Frontal cortex (tissue), 4 donors: ENCODE data around the gene MYO1E. TPM values are rescaled to one million over a fixed set of nuclear protein-coding genes. Genes with fewer than 3 reads are reported as not detected.
A peak's percentile ranks its signal among the peaks of the same experiment; 100 is the strongest.

Source experiments
- DNase-seq, 2 donors: peaks; one replicate each; pipeline ENCODE4 v3.0.0; 2012; ENCODE audit warnings: low spot score in 2 of 2
- FAIRE-seq: peaks from 2 replicates; lab custom pipeline; 2012; peaks lifted over from hg19 to GRCh38; lab: Jason Lieb, UNC
- total RNA-seq: library from RNA; depleted of rRNA; stranded (reverse); fragments of >200 nt; gene quantifications from one replicate; pipeline ENCODE4 v1.2.3, GENCODE V29; 2014
- donor health status: control.
- donor health status: control.
- donor health status: control.

The MYO1E gene
- total RNA-seq, 1 donor from 2014 or later = 11.8 TPM

DNA sequence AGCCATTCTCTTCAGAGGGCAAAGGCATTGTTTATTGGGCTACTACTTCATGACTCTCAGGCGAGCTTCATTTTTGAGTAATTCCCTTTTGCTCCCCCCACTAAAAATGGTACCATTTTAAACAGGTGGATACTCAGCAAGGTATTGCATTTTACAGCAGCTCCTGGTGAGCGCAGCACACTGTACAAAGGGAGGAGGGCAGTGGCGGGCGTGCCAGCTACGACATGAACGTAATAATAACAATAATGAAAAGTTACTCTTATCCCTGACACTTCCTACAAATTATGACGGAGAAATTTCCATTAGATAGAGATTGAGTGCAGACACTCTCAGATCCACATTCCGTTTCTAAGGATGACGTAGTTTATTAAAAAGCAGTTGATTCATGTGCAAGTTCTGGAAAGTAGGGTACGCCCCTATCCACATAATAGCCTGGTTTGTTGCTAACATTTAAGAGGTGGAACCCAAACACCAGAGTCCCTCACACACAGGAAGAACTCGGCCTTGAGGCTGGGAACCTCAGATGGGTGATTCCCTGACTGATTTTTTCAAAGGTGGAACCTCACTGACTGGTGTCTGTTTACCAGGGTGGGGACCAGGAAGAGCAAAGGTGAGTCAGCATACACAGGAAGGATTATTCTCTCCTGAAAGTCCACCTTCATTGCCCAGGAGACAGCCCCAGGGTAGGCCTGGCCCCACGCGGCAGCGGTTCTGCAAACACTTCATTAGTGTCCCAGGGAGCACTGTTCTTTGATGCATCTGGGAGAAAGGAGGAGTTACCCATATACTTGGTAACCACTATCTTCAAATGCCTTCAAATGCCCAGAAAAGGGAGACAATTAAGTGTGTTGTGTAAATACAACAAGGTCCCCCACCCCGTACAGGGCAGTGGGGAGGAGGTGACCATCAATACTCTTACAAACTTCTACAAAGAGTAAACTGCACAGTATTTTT lies 96.2 kb downstream of the MYO1E start:
- no peak for FAIRE-seq
- no peak for DNase-seq

DNA sequence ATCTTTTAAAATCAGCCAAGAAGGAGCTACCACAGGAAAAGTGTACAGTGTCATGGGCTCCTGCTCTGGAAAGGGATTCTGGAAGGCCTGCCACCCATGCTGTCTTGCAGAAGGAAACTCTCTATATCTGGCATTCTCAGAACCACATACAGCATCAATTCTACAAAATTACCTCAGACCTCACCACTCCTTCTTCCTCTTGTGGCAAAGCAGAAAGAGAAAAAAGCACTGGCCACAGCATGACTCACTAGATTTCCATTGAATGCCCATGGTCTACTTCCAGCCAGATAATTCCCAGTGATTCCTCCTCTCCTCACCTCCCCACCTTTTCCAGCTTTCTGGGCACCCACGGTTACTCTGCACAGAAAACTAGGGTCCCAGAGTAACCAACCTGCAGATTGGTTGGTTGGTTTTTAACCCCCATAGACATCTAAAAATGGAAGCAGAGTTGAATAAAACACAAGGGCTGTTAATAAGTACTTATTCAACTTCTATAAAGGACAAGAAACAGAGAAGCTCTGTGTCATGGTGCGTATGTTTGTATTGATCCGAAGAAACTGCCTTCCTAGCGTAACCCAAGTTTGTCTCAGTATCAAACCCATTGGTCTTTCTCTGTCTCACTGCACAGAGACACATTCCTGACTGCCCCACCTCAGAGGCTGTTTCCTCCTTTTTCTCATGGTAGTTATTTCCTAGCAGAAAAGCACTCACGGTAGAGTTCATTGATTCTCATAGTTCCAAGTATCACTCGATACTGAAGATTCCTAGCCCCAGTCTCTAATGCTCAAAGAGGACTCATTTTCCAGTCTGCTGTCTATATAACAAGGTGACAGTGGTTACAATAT lies 98.3 kb downstream of the MYO1E start:
- no peak for DNase-seq
- no peak for FAIRE-seq

GRCh38 chr15:59273234-59273633 lies 99.4 kb downstream of the MYO1E start:
- no peak for FAIRE-seq
- DNase-seq = no peak

DNA sequence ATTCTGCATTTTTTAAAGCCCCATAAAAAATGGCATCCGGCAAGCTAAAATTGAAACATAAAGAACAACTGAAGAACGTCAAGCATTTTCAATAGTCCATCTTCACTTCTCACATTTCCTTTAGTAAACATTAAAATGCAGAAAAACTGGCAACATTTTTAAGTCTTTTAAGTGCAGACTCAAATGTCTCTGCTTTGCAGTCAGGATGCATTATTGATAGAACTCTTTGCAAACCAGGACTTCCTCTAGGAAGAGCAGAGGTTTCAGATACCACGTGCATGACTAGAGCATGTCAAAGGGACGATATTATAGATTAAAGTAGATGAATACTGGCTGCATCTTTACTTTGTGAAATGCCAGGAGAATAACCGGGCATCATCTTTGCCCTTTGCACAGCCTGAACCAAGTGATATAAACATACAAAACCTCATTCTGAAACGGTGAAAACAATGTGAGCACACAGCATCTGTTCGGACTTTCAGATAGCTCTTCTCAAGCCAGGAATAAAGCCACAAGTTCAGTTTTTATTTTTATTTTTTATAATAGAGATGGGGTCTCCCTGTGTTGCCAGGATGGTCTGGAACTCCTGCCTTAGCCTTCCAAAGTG lies 101.0 kb downstream of the MYO1E start:
- no peak for DNase-seq
- no peak for FAIRE-seq

GRCh38 chr15:59268852-59269407 lies 103.7 kb downstream of the MYO1E start:
- FAIRE-seq (no peak), DNase-seq (no peak)

DNA sequence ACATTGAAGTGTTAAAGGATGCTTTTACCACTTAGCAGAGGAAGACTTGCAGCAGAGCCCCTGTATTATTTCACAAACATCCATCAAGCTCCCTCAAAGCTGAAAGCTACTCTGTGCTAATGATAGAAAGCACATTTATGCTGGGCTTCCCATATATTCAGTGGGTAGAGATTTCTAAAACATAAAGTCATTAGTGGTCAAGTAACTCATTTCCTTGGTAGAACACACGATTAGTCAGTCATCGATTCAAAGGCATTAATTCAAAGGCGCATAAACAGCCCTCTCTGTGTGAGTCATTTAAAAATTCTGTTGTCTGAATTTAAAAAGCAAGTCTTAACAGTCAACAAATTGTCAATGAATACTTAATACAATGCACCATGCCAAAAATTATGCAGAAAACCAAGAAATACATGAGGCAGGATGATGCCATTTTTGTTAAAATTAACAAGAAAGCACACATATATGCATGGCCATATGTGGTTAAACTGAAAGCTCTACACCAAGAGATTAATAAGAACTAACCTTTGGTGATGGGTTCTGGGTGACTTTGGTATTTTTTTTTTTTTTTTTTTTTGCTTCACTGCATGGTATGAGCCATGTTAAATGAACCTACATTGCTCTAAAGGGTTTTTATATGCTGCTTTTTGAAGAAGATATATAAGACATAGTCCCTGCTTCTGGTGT lies 104.4 kb downstream of the MYO1E start:
- DNase-seq (no peak), FAIRE-seq (no peak)

GRCh38 chr15:59266028-59266427 lies 106.6 kb downstream of the MYO1E start:
- FAIRE-seq (no peak), DNase-seq (no peak)

DNA sequence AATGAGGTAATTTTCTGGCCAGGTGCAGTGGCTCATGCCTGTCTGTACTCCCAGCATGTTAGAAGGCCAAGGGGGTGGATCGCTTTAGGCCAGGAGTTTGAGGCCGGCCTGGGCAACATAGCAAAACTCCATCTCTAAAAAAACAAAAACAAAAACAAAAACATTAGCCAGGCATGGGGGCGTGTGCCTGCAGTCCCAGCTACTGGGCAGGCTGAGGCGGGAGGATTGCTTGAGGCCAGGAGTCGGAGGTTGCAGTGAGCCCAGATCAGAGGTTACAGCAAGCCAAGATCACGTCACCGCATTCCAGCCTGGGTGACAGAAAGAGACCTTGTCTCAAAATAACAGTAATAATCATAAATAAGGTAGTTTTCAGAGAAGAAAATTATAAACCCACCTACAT lies 110.4 kb downstream of the MYO1E start:
- FAIRE-seq = no peak
- DNase-seq = no peak

GRCh38 chr15:59260090-59260489 lies 112.6 kb downstream of the MYO1E start:
- DNase-seq = peak; percentile 40
- no peak for FAIRE-seq

DNA sequence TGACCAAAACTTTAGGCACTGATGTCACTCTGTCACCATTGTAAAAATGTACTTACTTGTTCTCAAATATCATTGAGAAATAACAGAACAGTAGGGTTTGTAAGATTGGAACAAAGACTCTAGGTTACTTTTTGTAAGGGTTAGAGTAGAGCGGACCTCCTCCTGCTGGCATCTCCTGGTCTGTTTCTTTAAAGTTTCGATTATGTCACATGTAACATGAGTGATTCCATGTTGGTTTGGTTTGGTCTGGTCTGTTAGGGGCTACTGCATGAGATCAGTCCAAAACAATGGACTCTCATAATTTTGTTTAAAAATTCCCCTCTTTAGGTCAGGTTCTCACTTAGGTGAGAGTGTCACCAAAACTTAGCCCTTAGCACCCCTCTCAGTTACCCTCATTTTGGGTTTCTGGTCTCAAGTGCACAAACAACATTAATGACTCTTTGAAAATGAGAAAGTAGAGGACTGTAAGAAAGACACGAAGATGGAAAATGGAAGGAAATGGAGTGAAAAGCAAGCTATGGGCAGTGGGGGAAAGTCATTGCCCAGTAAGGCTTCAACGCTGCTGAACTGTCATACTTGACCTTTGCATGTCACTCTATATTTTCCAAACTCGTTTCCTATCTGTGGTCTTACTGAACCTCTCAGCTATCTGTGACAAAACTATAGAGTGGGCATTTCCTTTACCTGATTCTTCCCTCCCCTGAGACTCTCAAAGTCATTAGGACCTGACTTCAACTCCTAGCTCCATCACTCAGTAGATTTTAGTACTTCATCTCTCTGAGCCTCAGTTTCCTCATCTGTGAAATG lies 113.3 kb downstream of the MYO1E start:
- DNase-seq (no peak), FAIRE-seq (no peak)

- DNase-seq (no peak), FAIRE-seq (no peak)
These were observed 114.4 kb downstream of the MYO1E start for GRCh38 chr15:59258317-59258716.

- FAIRE-seq (no peak), DNase-seq (no peak)
These were observed 115.5 kb downstream of the MYO1E start for GRCh38 chr15:59257140-59257539.

- FAIRE-seq = no peak
- DNase-seq = no peak
These were observed 116.2 kb downstream of the MYO1E start for GRCh38 chr15:59256482-59256881.

GRCh38 chr15:59255680-59256336 lies 116.9 kb downstream of the MYO1E start:
- FAIRE-seq (no peak), DNase-seq (no peak)

DNA sequence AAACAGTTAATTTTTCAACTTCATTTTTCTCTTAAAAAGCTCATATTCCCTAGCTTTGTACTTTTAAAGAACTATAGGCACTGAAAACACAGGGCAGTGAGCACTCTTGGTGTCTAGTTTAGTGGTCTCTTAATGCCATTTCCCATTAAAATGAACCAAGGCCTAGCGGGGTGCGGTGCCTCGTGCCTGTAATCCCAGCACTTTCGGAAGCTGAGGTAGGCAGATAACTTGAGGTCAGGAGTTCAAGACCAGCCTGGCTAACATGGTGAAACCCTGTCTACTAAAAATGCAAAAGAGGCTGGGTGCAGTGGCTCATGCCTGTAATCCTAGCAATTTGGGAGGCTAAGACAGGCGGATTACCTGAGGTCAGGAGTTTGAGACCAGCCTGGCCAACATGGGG lies 120.5 kb downstream of the MYO1E start:
- FAIRE-seq (no peak), DNase-seq (no peak)

DNA sequence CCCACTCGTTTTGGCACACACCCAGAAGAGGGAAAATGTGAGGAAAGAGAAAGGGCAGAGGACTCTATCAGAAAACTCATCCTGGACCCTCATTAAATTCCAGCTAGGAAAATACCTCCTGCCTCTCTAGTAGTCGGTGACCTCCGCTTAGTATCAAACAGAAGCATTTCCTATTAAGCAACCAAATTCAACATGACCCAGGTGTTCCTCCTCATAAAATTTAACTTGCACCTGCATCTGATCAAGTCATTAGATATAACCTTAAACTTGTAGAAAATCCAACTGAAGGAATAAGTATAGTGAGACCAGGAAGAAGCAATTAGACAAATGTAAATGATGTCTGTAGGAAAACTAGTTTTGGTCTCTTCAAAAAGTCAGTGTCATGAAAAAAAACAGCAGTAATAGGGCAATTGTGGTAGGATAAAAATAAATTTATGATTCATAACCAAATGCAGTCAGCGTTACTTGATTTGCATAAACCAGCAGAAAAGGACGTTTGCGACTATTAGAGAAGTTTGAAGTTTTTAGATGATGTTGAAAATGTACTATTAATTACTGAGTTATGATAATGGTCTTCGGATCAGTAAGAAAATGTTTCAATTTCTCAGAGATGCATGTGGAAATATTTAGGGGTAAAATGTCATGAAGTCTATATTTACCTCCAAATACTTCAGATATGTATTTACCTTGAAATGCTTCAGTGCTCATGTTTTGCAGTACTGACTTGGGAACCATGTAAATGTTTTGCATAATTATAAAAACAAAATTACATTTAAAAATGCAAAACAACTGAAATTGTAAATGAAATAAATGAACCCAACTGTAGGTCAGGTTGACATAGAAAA lies 121.4 kb downstream of the MYO1E start:
- FAIRE-seq (no peak), DNase-seq (no peak)

GRCh38 chr15:59250249-59250648 lies 122.4 kb downstream of the MYO1E start:
- DNase-seq (no peak), FAIRE-seq (no peak)
